Calu3 (cell line): Measurements from ENCODE around the gene CCDC192. TPM values are rescaled to one million over a fixed set of nuclear protein-coding genes. Genes with fewer than 3 reads are reported as not detected.

ENCODE experiments used
- BruUV-seq: library from RNA; stranded (reverse); fragments of 400-500 nt; replicated peaks from 2 replicates; lab custom pipeline; 2021; lab: Mats Ljungman, UMichigan
- CTCF ChIA-PET: fragments of 300-600 bp; sonication (Branson Sonifier 250); formaldehyde crosslinking; loops from one replicate; lab custom pipeline; 2022; ENCODE audit warnings: antibody characterized with exemption; lab: Charles Lee
- DNase-seq: peaks from one replicate; pipeline ENCODE4 v3.0.0; 2022
- H3K27ac Mint-ChIP-seq: one replicate; pipeline ENCODE4 v1.8.0; 2022; ENCODE audit warnings: mixed read lengths; ENCODE audit not compliant: unreplicated experiment
- H3K27me3 Mint-ChIP-seq: one replicate; pipeline ENCODE4 v1.8.0; 2022; ENCODE audit warnings: mixed read lengths; ENCODE audit not compliant: unreplicated experiment
- H3K36me3 Mint-ChIP-seq: one replicate; pipeline ENCODE4 v1.8.0; 2022; ENCODE audit warnings: mild to moderate bottlenecking, moderate library complexity, mixed read lengths; ENCODE audit not compliant: insufficient read depth, unreplicated experiment
- H3K4me1 Mint-ChIP-seq: one replicate; pipeline ENCODE4 v1.8.0; 2022; ENCODE audit warnings: mild to moderate bottlenecking, low read depth, mixed read lengths; ENCODE audit not compliant: unreplicated experiment
- H3K4me3 Mint-ChIP-seq: one replicate; pipeline ENCODE4 v1.8.0; 2022; ENCODE audit warnings: mild to moderate bottlenecking, low read depth, moderate library complexity, mixed read lengths; ENCODE audit not compliant: unreplicated experiment
- H3K9me3 Mint-ChIP-seq: one replicate; pipeline ENCODE4 v1.8.0; 2022; ENCODE audit warnings: low read depth, mixed read lengths; ENCODE audit not compliant: unreplicated experiment
- CTCF ChIP-seq: fragments of 200-600 bp; IDR thresholded peaks from one replicate; pipeline ENCODE4 v1.8.0; 2022; ENCODE audit warnings: antibody characterized with exemption; ENCODE audit not compliant: unreplicated experiment
- intact Hi-C: fragments of 100-400 bp; cut with micrococcal nuclease; formaldehyde crosslinking; loops from one replicate; pipeline ENCODE4 v1.10.0; 2022; ENCODE audit not compliant: unreplicated experiment
- total RNA-seq: library from RNA; stranded (reverse); gene quantifications from 2 replicates; pipeline ENCODE4 v1.2.3, GENCODE V29; 2022

The CCDC192 gene
- total RNA-seq, 1 experiment from 2014 or later, result 2.5 TPM

- H3K36me3 Mint-ChIP-seq, result peaks cover 29% of the 10 kb centered on the region
- H3K27ac Mint-ChIP-seq, result peak overlapping the region; percentile 90
- no TSS peak for BruUV-seq
- peaks cover 12% of the 10 kb centered on the region for H3K9me3 Mint-ChIP-seq
- H3K27me3 Mint-ChIP-seq, result no peaks in the 10 kb centered on the region
- no peak for DNase-seq
- intact Hi-C loops, result no loop called here
- H3K4me1 Mint-ChIP-seq, result peaks cover 92% of the 10 kb centered on the region
- CTCF ChIA-PET, result no interaction called here
- no peak for TF ChIP-seq CTCF
- no peak overlapping the region for H3K4me3 Mint-ChIP-seq
Observed at GRCh38 chr5:127931396-127931795, 228.2 kb downstream of the CCDC192 start.

GRCh38 chr5:127933348-127933747 is 230.2 kb downstream of the CCDC192 start:
- no peak for TF ChIP-seq CTCF

GRCh38 chr5:127934791-127935256 is 231.6 kb downstream of the CCDC192 start:
- CTCF ChIA-PET, result interaction anchor here (0.6 to 3.5 kb wide), 13 partner anchors 9 to 371 kb away, joined by 3 to 35 read pairs (median 5); no protein-coding TSS in a partner anchor
- peak; percentile 87 for DNase-seq
- Mint-ChIP-seq H3K27me3 (no peaks in the 10 kb centered on the region), H3K36me3 (peaks cover 33% of the 10 kb centered on the region), H3K4me3 (peak overlapping the region; percentile 9), H3K4me1 (peaks cover 84% of the 10 kb centered on the region), H3K9me3 (peaks cover 2% of the 10 kb centered on the region), H3K27ac (peak overlapping the region; percentile 97)
- TF ChIP-seq CTCF, result peak; percentile 47
- intact Hi-C loops, result loop anchor here (1.0 to 2.0 kb wide), 4 partner anchors 11 to 50 kb away; no protein-coding TSS in a partner anchor
- no TSS peak for BruUV-seq

More at GRCh38 chr5:127933348-127933747, 230.2 kb downstream of the CCDC192 start:
- Mint-ChIP-seq H3K36me3 (peaks cover 33% of the 10 kb centered on the region), H3K27me3 (no peaks in the 10 kb centered on the region), H3K4me1 (peaks cover 92% of the 10 kb centered on the region), H3K4me3 (no peak overlapping the region), H3K27ac (peak overlapping the region; percentile 20), H3K9me3 (peaks cover 5% of the 10 kb centered on the region)
- intact Hi-C loops, result no loop called here
- CTCF ChIA-PET, result no interaction called here
- no TSS peak for BruUV-seq
- DNase-seq, result no peak

GRCh38 chr5:127935398-127935797 is 232.2 kb downstream of the CCDC192 start:
- Mint-ChIP-seq H3K9me3 (peaks cover 2% of the 10 kb centered on the region), H3K27me3 (no peaks in the 10 kb centered on the region), H3K36me3 (peaks cover 29% of the 10 kb centered on the region), H3K4me3 (peak overlapping the region; percentile 9), H3K27ac (peak overlapping the region; percentile 97), H3K4me1 (peaks cover 78% of the 10 kb centered on the region)
- DNase-seq, result peak; percentile 51
- intact Hi-C loops, result loop anchor here (1.0 to 2.0 kb wide), 3 partner anchors 23 to 51 kb away; no protein-coding TSS in a partner anchor
- BruUV-seq, result no TSS peak
- CTCF ChIA-PET, result interaction anchor here (0.6 to 3.5 kb wide), 13 partner anchors 9 to 372 kb away, joined by 3 to 35 read pairs (median 5); no protein-coding TSS in a partner anchor
- TF ChIP-seq CTCF, result no peak
